DOHH2 (cell line): Measurements from ENCODE around the gene GYS2.

ENCODE experiments used
- CTCF ChIP-seq: fragments of 200-600 bp; sonication (generic); IDR thresholded peaks from one replicate; pipeline ENCODE4 v1.5.1; 2014; ENCODE audit warnings: antibody characterized with exemption, mild to moderate bottlenecking, low read depth, low read length; ENCODE audit not compliant: poor library complexity, severe bottlenecking
- EZH2phosphoT487 ChIP-seq: fragments of 200-600 bp; sonication (generic); IDR thresholded peaks from 2 replicates; pipeline ENCODE4 v1.6.1; 2017; ENCODE audit warnings: borderline replicate concordance, mild to moderate bottlenecking, antibody characterized with exemption, low read length, moderate library complexity, mixed read lengths

- TF ChIP-seq CTCF = no peak
- TF ChIP-seq EZH2phosphoT487 = no peak
Measured at GRCh38 chr12:21527451-21528180, 77.0 kb downstream of the GYS2 start.
